ENCODE results near the gene CTDNEP1.

The CTDNEP1 gene

GRCh38 chr17:7218166-7218565, 33.4 kb downstream of the CTDNEP1 start:
- Histone ChIP-seq H3K9ac (ENCODE audit: low read depth, low read length) (peak overlapping the region; percentile 28), H3K27ac (ENCODE audit: low read length) (peak overlapping the region; percentile 55; the same call in 1 of the 2 replicates), H3K36me3 (ENCODE audit: insufficient read depth, low read length) (peaks cover 26% of the 10 kb centered on the region), H4K20me1 (ENCODE audit: insufficient read depth, low read length) (peaks cover 23% of the 10 kb centered on the region), H3K4me3 (ENCODE audit: low read depth in 1 of 2, low read length in 2 of 2) (peak overlapping the region in 1 of 2 experiments; percentile 48; a peak in 1 of 4 replicates), H3K27me3 (ENCODE audit: insufficient read depth, low read length, poor library complexity) (no peaks in the 10 kb centered on the region), H3K4me1 (ENCODE audit: insufficient read depth, low read length) (peaks cover 83% of the 10 kb centered on the region), H3K9me3 (ENCODE audit: insufficient read depth, low read length, severe bottlenecking) (no peaks in the 10 kb centered on the region), H3K4me2 (ENCODE audit: insufficient read depth, low read length) (peak overlapping the region; percentile 51), H3K79me2 (ENCODE audit: insufficient read depth, low read length) (peaks cover 39% of the 10 kb centered on the region), H2AFZ (ENCODE audit: low read depth, low read length) (peak overlapping the region; percentile 58; the same call in 1 of the 2 replicates)
- no peak for ATAC-seq (ENCODE audit: insufficient read depth, low read depth)
- DNase-seq = no peak
- no peak for TF ChIP-seq EZH2 (IDR thresholded peaks at IDR 0.05; ENCODE audit: borderline replicate concordance, low read depth, low read length, severe bottlenecking)
- no peak for TF ChIP-seq CTCF (IDR thresholded peaks at IDR 0.05; ENCODE audit: borderline replicate concordance, extremely low read depth, low read length, poor library complexity, severe bottlenecking)

- H3K27ac ChIP-seq (ENCODE audit: low read length) = peak overlapping the region; percentile 57
- H3K4me3 ChIP-seq (ENCODE audit: low read depth in 1 of 2, low read length in 2 of 2) = peak overlapping the region; percentile 18 to 54; a peak in 3 of 4 replicates
- no peaks in the 10 kb centered on the region for H3K9me3 ChIP-seq (ENCODE audit: insufficient read depth, low read length, severe bottlenecking)
- peaks cover 40% of the 10 kb centered on the region for H3K79me2 ChIP-seq (ENCODE audit: insufficient read depth, low read length)
- TF ChIP-seq EZH2 (IDR thresholded peaks at IDR 0.05; ENCODE audit: borderline replicate concordance, low read depth, low read length, severe bottlenecking) (no peak), CTCF (IDR thresholded peaks at IDR 0.05; ENCODE audit: borderline replicate concordance, extremely low read depth, low read length, poor library complexity, severe bottlenecking) (no peak)
- H2AFZ ChIP-seq (ENCODE audit: low read depth, low read length) = peak overlapping the region; percentile 58
- ATAC-seq (ENCODE audit: insufficient read depth, low read depth) (no peak), DNase-seq (peak; percentile 47)
- no peaks in the 10 kb centered on the region for H3K27me3 ChIP-seq (ENCODE audit: insufficient read depth, low read length, poor library complexity)
- peak overlapping the region; percentile 71 for H3K4me2 ChIP-seq (ENCODE audit: insufficient read depth, low read length)
- peak overlapping the region; percentile 57 for H3K9ac ChIP-seq (ENCODE audit: low read depth, low read length)
- H3K4me1 ChIP-seq (ENCODE audit: insufficient read depth, low read length) = peaks cover 83% of the 10 kb centered on the region
- H3K36me3 ChIP-seq (ENCODE audit: insufficient read depth, low read length) = peaks cover 18% of the 10 kb centered on the region
- peaks cover 16% of the 10 kb centered on the region for H4K20me1 ChIP-seq (ENCODE audit: insufficient read depth, low read length)
These were observed 34.2 kb downstream of the CTDNEP1 start for GRCh38 chr17:7217113-7217987.

GRCh38 chr17:7216242-7217112, 35.1 kb downstream of the CTDNEP1 start:
- Histone ChIP-seq H4K20me1 (ENCODE audit: insufficient read depth, low read length) (peaks cover 10% of the 10 kb centered on the region; the same call in 1 of the 2 replicates), H3K27me3 (ENCODE audit: insufficient read depth, low read length, poor library complexity) (no peaks in the 10 kb centered on the region), H3K9ac (ENCODE audit: low read depth, low read length) (peak overlapping the region; percentile 57), H3K4me1 (ENCODE audit: insufficient read depth, low read length) (peaks cover 75% of the 10 kb centered on the region), H2AFZ (ENCODE audit: low read depth, low read length) (no peak overlapping the region), H3K27ac (ENCODE audit: low read length) (peak overlapping the region; percentile 57), H3K36me3 (ENCODE audit: insufficient read depth, low read length) (peaks cover 9% of the 10 kb centered on the region; the same call in 1 of the 2 replicates), H3K4me2 (ENCODE audit: insufficient read depth, low read length) (peak overlapping the region; percentile 71), H3K9me3 (ENCODE audit: insufficient read depth, low read length, severe bottlenecking) (no peaks in the 10 kb centered on the region), H3K4me3 (ENCODE audit: low read depth in 1 of 2, low read length in 2 of 2) (peak overlapping the region; percentile 18 to 54; a peak in 3 of 4 replicates), H3K79me2 (ENCODE audit: insufficient read depth, low read length) (peaks cover 41% of the 10 kb centered on the region)
- TF ChIP-seq CTCF (IDR thresholded peaks at IDR 0.05; ENCODE audit: borderline replicate concordance, extremely low read depth, low read length, poor library complexity, severe bottlenecking) = no peak
- no peak for TF ChIP-seq EZH2 (IDR thresholded peaks at IDR 0.05; ENCODE audit: borderline replicate concordance, low read depth, low read length, severe bottlenecking)
- no peak for ATAC-seq (ENCODE audit: insufficient read depth, low read depth)
- no peak for DNase-seq

Data from DND-41 (cell line).